Raji (cell line): Measurements from ENCODE around the gene BIRC7.

Experiments
- POLR2A ChIP-seq: IDR thresholded peaks from 2 replicates; pipeline ENCODE4 v1.6.1; 2011; ENCODE audit warnings: low read depth, low read length, control low read depth; ENCODE audit not compliant: insufficient read depth

The BIRC7 gene

GRCh38 chr20:63285636-63286615, 50.2 kb downstream of the BIRC7 start:
- no peak for TF ChIP-seq POLR2A

GRCh38 chr20:63286781-63287696, 51.3 kb downstream of the BIRC7 start:
- TF ChIP-seq POLR2A = no peak

GRCh38 chr20:63287697-63288580, 52.2 kb downstream of the BIRC7 start:
- no peak for TF ChIP-seq POLR2A

GRCh38 chr20:63288581-63289251, 53.0 kb downstream of the BIRC7 start:
- TF ChIP-seq POLR2A = no peak

GRCh38 chr20:63289311-63290135, 53.8 kb downstream of the BIRC7 start:
- TF ChIP-seq POLR2A = no peak
